ENCODE measurements around the gene MARCHF9.

DNA sequence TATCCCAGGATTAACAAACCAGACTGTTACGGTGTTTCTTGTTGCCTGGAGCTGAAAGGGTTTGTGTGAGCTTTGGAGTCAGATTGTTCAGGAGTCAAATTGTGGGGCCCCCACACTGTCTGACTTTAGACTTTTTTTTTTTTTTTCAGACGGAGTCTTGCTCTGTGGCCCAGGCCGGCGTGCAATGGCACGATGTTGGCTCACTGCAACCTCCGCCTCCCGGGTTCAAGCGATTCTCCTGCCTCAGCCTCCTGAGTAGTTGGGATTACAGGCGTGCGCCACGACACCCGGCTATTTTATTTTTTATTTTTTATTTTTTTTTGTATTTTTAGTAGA, 28.5 kb downstream of the MARCHF9 start:
- TF ChIP-seq, protein P1, sequence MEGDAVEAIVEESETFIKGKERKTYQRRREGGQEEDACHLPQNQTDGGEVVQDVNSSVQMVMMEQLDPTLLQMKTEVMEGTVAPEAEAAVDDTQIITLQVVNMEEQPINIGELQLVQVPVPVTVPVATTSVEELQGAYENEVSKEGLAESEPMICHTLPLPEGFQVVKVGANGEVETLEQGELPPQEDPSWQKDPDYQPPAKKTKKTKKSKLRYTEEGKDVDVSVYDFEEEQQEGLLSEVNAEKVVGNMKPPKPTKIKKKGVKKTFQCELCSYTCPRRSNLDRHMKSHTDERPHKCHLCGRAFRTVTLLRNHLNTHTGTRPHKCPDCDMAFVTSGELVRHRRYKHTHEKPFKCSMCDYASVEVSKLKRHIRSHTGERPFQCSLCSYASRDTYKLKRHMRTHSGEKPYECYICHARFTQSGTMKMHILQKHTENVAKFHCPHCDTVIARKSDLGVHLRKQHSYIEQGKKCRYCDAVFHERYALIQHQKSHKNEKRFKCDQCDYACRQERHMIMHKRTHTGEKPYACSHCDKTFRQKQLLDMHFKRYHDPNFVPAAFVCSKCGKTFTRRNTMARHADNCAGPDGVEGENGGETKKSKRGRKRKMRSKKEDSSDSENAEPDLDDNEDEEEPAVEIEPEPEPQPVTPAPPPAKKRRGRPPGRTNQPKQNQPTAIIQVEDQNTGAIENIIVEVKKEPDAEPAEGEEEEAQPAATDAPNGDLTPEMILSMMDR (IDR thresholded peaks at IDR 0.05): no peak
- TF ChIP-seq POLR2A (IDR thresholded peaks at IDR 0.05): no peak
